GM19193 (cell line): ENCODE data around the gene INTS1.

ENCODE experiments used
- POLR2A ChIP-seq: IDR thresholded peaks from 4 replicates; pipeline ENCODE4 v1.6.1; 2011; ENCODE audit not compliant: insufficient read depth, insufficient read length; ENCODE audit errors: extremely low read depth

INTS1 gene

GRCh38 chr7:1494866-1495563 lies 9.2 kb downstream of the INTS1 start:
- no peak for TF ChIP-seq POLR2A

GRCh38 chr7:1494447-1494846 lies 9.7 kb downstream of the INTS1 start:
- TF ChIP-seq POLR2A: no peak

DNA sequence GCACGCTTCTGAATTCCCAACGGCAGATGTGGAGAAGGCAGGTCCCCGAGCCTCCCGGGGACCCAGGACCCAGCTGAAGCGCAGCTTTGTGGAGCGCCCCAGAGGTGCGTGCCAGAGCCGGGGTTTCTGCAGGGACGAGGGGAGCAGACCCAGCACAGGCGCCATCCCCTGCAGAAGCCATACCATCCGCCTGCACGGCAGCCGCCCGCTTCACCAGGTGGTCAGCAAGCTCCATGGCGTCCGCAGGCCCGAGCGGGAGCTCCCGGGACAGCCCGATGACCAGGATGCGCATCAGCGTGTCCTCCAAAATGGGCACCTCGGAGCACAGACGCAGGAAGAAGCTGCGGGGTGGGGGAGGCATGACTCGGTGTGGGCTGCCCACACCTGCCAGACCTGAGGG lies 10.6 kb downstream of the INTS1 start:
- TF ChIP-seq POLR2A: no peak

DNA sequence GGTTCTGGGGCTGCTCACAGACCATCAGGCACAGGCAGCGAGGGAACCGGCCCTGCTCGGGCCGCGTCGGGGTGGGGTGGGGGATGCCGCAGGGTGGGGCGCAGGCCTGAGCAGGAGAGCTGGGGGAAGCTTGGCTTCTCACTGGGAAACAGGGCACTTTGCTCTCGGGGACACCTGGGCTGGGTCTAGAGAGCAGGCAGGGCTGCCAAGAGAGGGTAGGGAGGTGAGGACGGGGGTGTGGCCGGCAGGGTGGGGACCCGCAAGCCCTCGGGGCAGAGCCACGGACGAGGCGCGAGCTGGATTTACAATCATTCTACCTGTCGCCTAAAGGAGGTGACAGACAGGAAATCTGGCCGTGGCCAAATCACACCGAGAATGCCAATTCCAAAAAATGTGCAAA lies 11.1 kb downstream of the INTS1 start:
- TF ChIP-seq POLR2A: no peak

- TF ChIP-seq POLR2A: no peak
Observed at GRCh38 chr7:1492640-1493039, 11.5 kb downstream of the INTS1 start.

- TF ChIP-seq POLR2A: no peak
Observed at GRCh38 chr7:1492221-1492620, 12.0 kb downstream of the INTS1 start.

GRCh38 chr7:1490837-1491236 lies 13.4 kb downstream of the INTS1 start:
- TF ChIP-seq POLR2A: no peak

- no peak for TF ChIP-seq POLR2A
Observed at GRCh38 chr7:1489336-1489735, 14.9 kb downstream of the INTS1 start.

GRCh38 chr7:1488016-1488415 lies 16.2 kb downstream of the INTS1 start:
- TF ChIP-seq POLR2A: no peak

DNA sequence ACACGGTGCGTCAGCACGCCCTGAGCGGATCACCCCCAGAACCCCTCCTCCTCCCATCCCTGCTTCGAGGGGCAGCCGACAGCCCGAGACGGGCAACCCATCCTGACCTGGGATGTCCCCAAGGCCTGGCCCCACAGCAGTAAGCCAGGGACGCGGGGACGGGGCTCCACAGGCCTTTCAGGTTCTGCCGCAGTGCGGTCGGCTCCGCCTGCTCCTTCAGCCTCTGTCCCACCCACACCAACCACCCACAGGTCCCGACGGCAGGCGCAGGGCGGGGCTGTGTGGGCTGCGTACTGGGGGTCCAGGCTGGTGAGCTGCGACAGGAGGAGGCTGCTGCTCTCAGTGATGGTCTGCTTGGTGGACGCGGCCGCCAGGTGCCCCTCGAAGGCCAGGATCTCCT lies 16.7 kb downstream of the INTS1 start:
- TF ChIP-seq POLR2A: no peak

DNA sequence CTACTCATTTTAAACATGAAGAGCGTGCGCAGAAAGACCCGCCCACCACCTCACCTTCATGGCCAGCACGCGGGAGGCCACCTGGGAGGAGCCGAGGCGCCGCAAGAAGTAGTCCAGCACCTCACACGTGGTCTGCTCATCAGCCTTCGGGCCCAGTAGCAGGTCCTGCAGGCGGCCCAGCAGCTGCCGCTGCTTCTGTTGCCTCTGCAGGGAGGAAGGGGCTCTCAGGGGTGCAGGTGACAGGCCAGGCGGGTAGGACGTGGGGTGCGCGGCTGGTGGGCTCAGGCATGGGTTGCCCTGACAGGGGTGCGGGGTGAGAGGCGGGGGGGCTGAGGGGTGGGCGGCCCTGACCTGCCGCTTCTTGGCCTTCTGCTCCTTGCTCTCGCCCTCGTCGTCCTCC lies 17.6 kb downstream of the INTS1 start:
- TF ChIP-seq POLR2A: no peak

DNA sequence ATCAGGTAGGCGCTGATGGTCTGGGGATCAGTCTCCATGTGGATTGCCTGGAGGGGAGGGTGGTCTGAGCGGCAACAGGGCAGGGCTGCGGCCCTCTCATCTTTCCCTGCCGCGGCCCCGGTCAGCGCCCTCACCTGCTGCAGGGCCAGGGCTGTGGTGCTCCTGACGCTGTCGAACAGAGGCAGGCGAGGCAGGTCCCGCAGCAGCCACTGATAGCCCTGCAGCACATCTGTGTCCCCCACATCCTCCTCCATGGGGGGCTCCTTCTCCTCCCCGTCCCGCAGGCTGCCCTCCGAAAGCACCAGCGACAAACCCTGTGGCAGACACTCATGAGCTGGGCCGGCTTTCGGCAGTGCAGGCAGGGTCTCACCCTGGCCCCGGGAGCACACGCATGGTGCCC lies 19.0 kb downstream of the INTS1 start:
- no peak for TF ChIP-seq POLR2A

DNA sequence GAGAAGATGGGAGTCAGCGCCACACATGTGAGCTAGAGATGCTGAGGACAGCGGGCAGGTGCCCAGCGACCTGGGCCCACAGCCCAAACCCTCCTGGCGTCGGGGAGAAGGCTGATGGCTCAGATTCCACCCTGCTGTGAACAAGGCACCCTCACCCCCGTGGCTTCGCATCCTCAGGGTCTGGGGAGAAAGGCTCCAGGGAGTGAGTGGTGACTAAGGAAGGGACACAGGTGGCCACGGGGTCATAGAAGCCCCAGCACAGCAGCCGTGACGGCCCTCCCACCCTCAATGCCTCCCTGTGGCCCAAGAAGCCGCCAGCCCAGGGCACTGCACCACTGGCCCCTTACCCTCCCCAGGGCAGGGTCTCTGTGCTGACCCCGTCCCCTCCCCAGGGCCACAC lies 19.6 kb downstream of the INTS1 start:
- no peak for TF ChIP-seq POLR2A

GRCh38 chr7:1483536-1484505 lies 20.4 kb downstream of the INTS1 start:
- TF ChIP-seq POLR2A: no peak

DNA sequence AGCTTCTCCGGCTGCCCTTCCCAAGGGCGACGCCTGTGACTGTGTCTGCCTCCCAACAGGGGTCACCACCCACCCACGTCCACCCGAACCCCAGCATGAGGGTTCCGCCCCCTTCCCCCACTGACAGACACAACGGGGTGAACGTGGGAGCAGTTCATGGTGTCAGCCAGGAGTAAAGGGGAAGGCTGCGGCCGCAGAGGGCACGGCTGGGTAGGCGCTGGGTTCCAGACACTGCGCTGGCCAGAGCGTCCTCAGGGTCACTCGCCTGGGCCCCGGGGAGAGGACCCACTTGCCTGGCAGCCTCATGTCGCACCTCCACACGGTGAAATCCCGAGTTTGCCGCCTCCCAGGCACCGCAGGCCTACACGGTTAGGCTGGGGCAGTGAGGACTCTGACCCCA lies 21.1 kb downstream of the INTS1 start:
- TF ChIP-seq POLR2A: no peak

DNA sequence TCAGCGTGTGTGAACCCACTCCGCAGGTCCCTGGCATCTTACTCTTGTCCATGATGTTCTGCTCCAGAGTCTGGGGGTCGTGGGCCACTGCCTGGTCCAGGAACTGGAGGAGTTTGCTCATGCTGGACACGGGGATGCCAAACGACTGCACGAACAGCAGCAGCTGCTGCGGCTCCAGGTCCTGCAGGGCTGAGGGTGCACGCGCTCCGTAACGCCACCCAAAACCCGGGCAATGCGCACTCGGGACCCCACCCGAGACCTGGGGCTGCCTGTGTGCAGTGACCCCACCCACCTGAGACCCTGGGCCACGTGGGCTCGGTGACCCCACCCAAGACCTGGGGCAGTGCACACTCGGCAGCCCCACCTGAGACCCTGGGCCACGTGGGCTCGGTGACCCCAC lies 22.9 kb downstream of the INTS1 start:
- no peak for TF ChIP-seq POLR2A
